HepG2 (cell line): ENCODE data around the gene TMEM14A. TPM values are rescaled to one million over a fixed set of nuclear protein-coding genes. Genes with fewer than 3 reads are reported as not detected.

Source experiments
- ELK4 ChIP-seq: sonication (generic); formaldehyde crosslinking; IDR thresholded peaks from 2 replicates; pipeline ENCODE4 v1.9.0; 2021; ENCODE audit warnings: missing genetic modification reagents, borderline replicate concordance
- GATAD1 ChIP-seq: IDR thresholded peaks from 2 replicates; pipeline ENCODE4 v1.6.1; 2016; ENCODE audit warnings: missing genetic modification reagents, missing compliant biosample characterization
- MEIS1 ChIP-seq: sonication (generic); formaldehyde crosslinking; IDR thresholded peaks from 2 replicates; pipeline ENCODE4 v1.9.0; 2021; ENCODE audit warnings: mild to moderate bottlenecking, missing genetic modification reagents, moderate library complexity, borderline replicate concordance
- MLX ChIP-seq: IDR thresholded peaks from 2 replicates; pipeline ENCODE4 v1.6.1; 2016
- PBX3 ChIP-seq: sonication (generic); formaldehyde crosslinking; IDR thresholded peaks from 2 replicates; pipeline ENCODE4 v1.8.1; 2023; ENCODE audit warnings: missing genetic modification reagents, inconsistent platforms, borderline replicate concordance
- TFDP1 ChIP-seq: IDR thresholded peaks from 2 replicates; pipeline ENCODE4 v1.6.1; 2016; ENCODE audit warnings: missing compliant biosample characterization, missing genetic modification reagents, borderline replicate concordance
- ZBTB4 ChIP-seq: sonication (generic); formaldehyde crosslinking; IDR thresholded peaks from 2 replicates; pipeline ENCODE4 v1.4.0; 2020; ENCODE audit warnings: missing genetic modification reagents, mild to moderate bottlenecking, borderline replicate concordance
- ZNF136 ChIP-seq: sonication (generic); formaldehyde crosslinking; IDR thresholded peaks from 2 replicates; pipeline ENCODE4 v1.8.1; 2022; ENCODE audit warnings: low read depth, mild to moderate bottlenecking, moderate library complexity, missing genetic modification reagents
- ZNF253 ChIP-seq: sonication (generic); formaldehyde crosslinking; IDR thresholded peaks from 2 replicates; pipeline ENCODE4 v1.8.0; 2022; ENCODE audit warnings: mild to moderate bottlenecking, missing genetic modification reagents, borderline replicate concordance
- ZNF407 ChIP-seq: sonication (generic); formaldehyde crosslinking; IDR thresholded peaks from one replicate; pipeline ENCODE4 v1.5.1; 2020; ENCODE audit warnings: mild to moderate bottlenecking, missing genetic modification reagents; ENCODE audit errors: not compliant biosample characterization
- ZSCAN12 ChIP-seq: sonication (generic); formaldehyde crosslinking; IDR thresholded peaks from 2 replicates; pipeline ENCODE4 v1.9.0; 2021; ENCODE audit warnings: mild to moderate bottlenecking, missing genetic modification reagents
- polyA plus RNA-seq, 8 experiments: library from polyadenylated mRNA; depleted of rRNA in 3 of 8; stranded (reverse) in 7 of 8; unstranded in 1 of 8; fragments of >200 nt; fragmentation: Illumina TruSeq in 4 of 8; extraction: Trizol in 4 of 8; gene quantifications; 2 replicates each; pipeline versions ENCODE4 v1.2.1 to v1.2.3, GENCODE V29; 2011 to 2016; ENCODE audit warnings: low read depth in 4 of 8, missing spikeins in 1 of 8, mixed read lengths in 1 of 8; ENCODE audit not compliant: insufficient read depth in 1 of 8
- total RNA-seq, 5 experiments: library from RNA; depleted of rRNA; stranded (reverse); fragments of >200 nt; fragmentation: Illumina TruSeq; extraction: Trizol; gene quantifications; 2 replicates each; pipeline ENCODE4 v1.2.3, GENCODE V29; 2016; ENCODE audit warnings: low read depth in 1 of 5

TMEM14A gene
- total and polyA plus RNA-seq, 2 of the 13 experiments (the other 11 are each of a cell fraction or from before 2014, with no cell fraction given) = 24.6 to 73.7 TPM

- no peak for TF ChIP-seq ZNF407 (CRISPR knock-in tag)
- no peak for TF ChIP-seq ELK4
- TF ChIP-seq ZBTB4 (CRISPR knock-in tag) = peak; percentile 75; the same call in 1 of the 2 replicates
- TF ChIP-seq MEIS1 (CRISPR knock-in tag) = peak; percentile 75
- TF ChIP-seq ZNF136 (CRISPR knock-in tag) = no peak
- TF ChIP-seq PBX3 (CRISPR knock-in tag) = no peak
- TF ChIP-seq ZNF253 (CRISPR knock-in tag) = no peak
- TF ChIP-seq ZSCAN12 (CRISPR knock-in tag) = no peak
- no peak for TF ChIP-seq MLX (CRISPR knock-in tag)
- no peak for TF ChIP-seq TFDP1
- 0 out of 2 replicates have a peak, but pooled peaks have one; percentile 16 for TF ChIP-seq GATAD1 (CRISPR knock-in tag)
Measured at GRCh38 chr6:52724406-52725121, 53.7 kb downstream of the TMEM14A start (continued).
